GM23338 (cell line): ENCODE data around the gene AMBRA1. TPM values are rescaled to one million over a fixed set of nuclear protein-coding genes. Genes with fewer than 3 reads are reported as not detected.

ENCODE experiments used
- ATAC-seq: fragments of 200-7000 bp; cut with Tn5 transposase; 3 replicates; pipeline ENCODE4 v1.9.1; 2020
- DNase-seq: peaks from one replicate; pipeline ENCODE4 v3.0.0-alpha.2; 2015; ENCODE audit warnings: low spot score
- H2AFZ ChIP-seq: fragments of 200-600 bp; sonication (generic); 2 replicates; pipeline ENCODE4 v1.8.0; 2016; ENCODE audit warnings: antibody characterized with exemption, mild to moderate bottlenecking, moderate library complexity
- H3F3A ChIP-seq: fragments of 200-600 bp; sonication (generic); replicated peaks from 2 replicates; pipeline ENCODE4 v1.8.0; 2017; ENCODE audit warnings: antibody characterized with exemption, mixed run types, low read depth
- H3K27ac ChIP-seq: fragments of 200-600 bp; sonication (generic); 2 replicates; pipeline ENCODE4 v1.6.1; 2016; ENCODE audit warnings: low read depth
- H3K27me3 ChIP-seq: fragments of 200-600 bp; sonication (generic); 2 replicates; pipeline ENCODE4 v1.8.0; 2016; ENCODE audit warnings: mild to moderate bottlenecking, mixed run types, moderate library complexity; ENCODE audit not compliant: insufficient read depth
- H3K36me3 ChIP-seq: fragments of 200-600 bp; sonication (generic); 2 replicates; pipeline ENCODE4 v1.8.0; 2016; ENCODE audit warnings: mild to moderate bottlenecking; ENCODE audit not compliant: insufficient read depth
- H3K4me1 ChIP-seq: fragments of 200-600 bp; sonication (generic); 2 replicates; pipeline ENCODE4 v1.8.0; 2016; ENCODE audit warnings: mild to moderate bottlenecking, moderate library complexity; ENCODE audit not compliant: insufficient read depth
- H3K4me2 ChIP-seq: fragments of 200-600 bp; sonication (generic); 2 replicates; pipeline ENCODE4 v1.7.1; 2017; ENCODE audit warnings: mixed run types
- H3K4me3 ChIP-seq: fragments of 200-600 bp; sonication (generic); 2 replicates; pipeline ENCODE4 v1.6.1; 2016; ENCODE audit warnings: mixed run types
- H3K79me2 ChIP-seq: fragments of 200-600 bp; sonication (generic); replicated peaks from 2 replicates; pipeline ENCODE4 v1.8.0; 2017; ENCODE audit warnings: mild to moderate bottlenecking; ENCODE audit not compliant: insufficient read depth
- H3K9me2 ChIP-seq: fragments of 200-600 bp; sonication (generic); 2 replicates; pipeline ENCODE4 v1.8.0; 2017; ENCODE audit not compliant: insufficient read depth
- H4K20me1 ChIP-seq: fragments of 200-600 bp; sonication (generic); replicated peaks from 2 replicates; pipeline ENCODE4 v1.8.0; 2017; ENCODE audit warnings: mild to moderate bottlenecking; ENCODE audit not compliant: insufficient read depth
- H3K27ac Mint-ChIP-seq: 2 replicates; pipeline ENCODE4 v1.8.0; 2020; ENCODE audit warnings: inconsistent platforms, mild to moderate bottlenecking, moderate library complexity, mixed read lengths
- H3K27me3 Mint-ChIP-seq: 3 replicates; pipeline ENCODE4 v1.8.0; 2022; ENCODE audit warnings: low read depth, mild to moderate bottlenecking, moderate library complexity, mixed read lengths, inconsistent platforms; ENCODE audit not compliant: insufficient read depth, poor library complexity
- H3K36me3 Mint-ChIP-seq: 3 replicates; pipeline ENCODE4 v1.8.0; 2021; ENCODE audit warnings: low read depth, mild to moderate bottlenecking, inconsistent platforms, moderate library complexity, mixed read lengths
- H3K4me1 Mint-ChIP-seq: 3 replicates; pipeline ENCODE4 v1.8.0; 2020; ENCODE audit warnings: mild to moderate bottlenecking, inconsistent platforms, mixed read lengths
- H3K4me3 Mint-ChIP-seq: 3 replicates; pipeline ENCODE4 v1.8.0; 2021; ENCODE audit warnings: moderate library complexity, mild to moderate bottlenecking, inconsistent platforms, mixed read lengths
- H3K9me3 Mint-ChIP-seq: 3 replicates; pipeline ENCODE4 v1.8.0; 2020; ENCODE audit warnings: moderate library complexity, mild to moderate bottlenecking, inconsistent platforms, mixed read lengths
- CREB1 ChIP-seq: fragments of 250-450 bp; sonication (Bioruptor Pico); IDR thresholded peaks from 2 replicates; pipeline ENCODE4 v1.5.0; 2020; ENCODE audit warnings: low read depth, mild to moderate bottlenecking, moderate library complexity
- EZH2 ChIP-seq: fragments of 200-600 bp; sonication (generic); IDR thresholded peaks from one replicate; pipeline ENCODE4 v1.8.0; 2017; ENCODE audit warnings: antibody characterized with exemption, mild to moderate bottlenecking, low read depth; ENCODE audit not compliant: unreplicated experiment
- EZH2phosphoT487 ChIP-seq: fragments of 200-600 bp; sonication (generic); IDR thresholded peaks from one replicate; pipeline ENCODE4 v1.8.1; 2018; ENCODE audit warnings: antibody characterized with exemption; ENCODE audit not compliant: unreplicated experiment
- JUNB ChIP-seq: IDR thresholded peaks from one replicate; pipeline ENCODE4 v1.6.1; 2016; ENCODE audit warnings: antibody characterized with exemption; ENCODE audit not compliant: unreplicated experiment
- NANOG ChIP-seq: IDR thresholded peaks from 2 replicates; pipeline ENCODE4 v1.6.1; 2016; ENCODE audit warnings: antibody characterized with exemption, borderline replicate concordance
- POLR2AphosphoS5 ChIP-seq: IDR thresholded peaks from 2 replicates; pipeline ENCODE4 v1.6.1; 2016; ENCODE audit warnings: antibody characterized with exemption, low read depth
- STAT1 ChIP-seq: IDR thresholded peaks from one replicate; pipeline ENCODE4 v1.6.1; 2016; ENCODE audit warnings: antibody characterized with exemption; ENCODE audit not compliant: unreplicated experiment
- ZNF114 ChIP-seq: fragments of 250-450 bp; sonication (Bioruptor Pico); IDR thresholded peaks from 2 replicates; pipeline ENCODE4 v1.5.0; 2020; ENCODE audit warnings: mild to moderate bottlenecking, moderate library complexity
- ZNF331 ChIP-seq: fragments of 250-450 bp; sonication (Bioruptor Pico); IDR thresholded peaks from 2 replicates; pipeline ENCODE4 v1.5.0; 2020; ENCODE audit warnings: low read depth, mild to moderate bottlenecking, moderate library complexity
- polyA plus RNA-seq: library from polyadenylated mRNA; unstranded; fragments of >200 nt; fragmentation: Nextera tagmentation; extraction: Ambion mirVana; gene quantifications from 2 replicates; pipeline ENCODE4 v1.2.1, GENCODE V29; 2016
- total RNA-seq: library from RNA; depleted of rRNA; stranded (reverse); fragments of >200 nt; shearing (Covaris generic); gene quantifications from 2 replicates; pipeline ENCODE4 v1.2.3, GENCODE V29; 2014
- TF ChIP-seq, protein P1 (sequence below): IDR thresholded peaks from 2 replicates; pipeline ENCODE4 v1.6.1; 2016; ENCODE audit warnings: antibody characterized with exemption
- TF ChIP-seq, protein P2 (sequence below): fragments of 250-450 bp; sonication (Bioruptor Pico); IDR thresholded peaks from 2 replicates; pipeline ENCODE4 v1.5.0; 2020; ENCODE audit warnings: mild to moderate bottlenecking, moderate library complexity
- TF ChIP-seq, protein P3 (sequence below), 2 experiments: fragments of 200-600 bp in 1 of 2; sonication (generic) in 1 of 2; conservative IDR thresholded peaks; 2 replicates each; pipeline versions ENCODE4 v1.5.1 to v1.6.1; 2016 to 2017; ENCODE audit warnings: antibody characterized with exemption in 2 of 2, low read depth in 2 of 2, mild to moderate bottlenecking in 2 of 2, moderate library complexity in 1 of 2
- TF ChIP-seq, protein P4 (sequence below): IDR thresholded peaks from one replicate; pipeline ENCODE4 v1.6.1; 2018; ENCODE audit warnings: antibody characterized with exemption; ENCODE audit not compliant: unreplicated experiment

Gene AMBRA1
- total and polyA plus RNA-seq, 2 experiments from 2014 or later: 8.3 to 34.8 TPM

DNA sequence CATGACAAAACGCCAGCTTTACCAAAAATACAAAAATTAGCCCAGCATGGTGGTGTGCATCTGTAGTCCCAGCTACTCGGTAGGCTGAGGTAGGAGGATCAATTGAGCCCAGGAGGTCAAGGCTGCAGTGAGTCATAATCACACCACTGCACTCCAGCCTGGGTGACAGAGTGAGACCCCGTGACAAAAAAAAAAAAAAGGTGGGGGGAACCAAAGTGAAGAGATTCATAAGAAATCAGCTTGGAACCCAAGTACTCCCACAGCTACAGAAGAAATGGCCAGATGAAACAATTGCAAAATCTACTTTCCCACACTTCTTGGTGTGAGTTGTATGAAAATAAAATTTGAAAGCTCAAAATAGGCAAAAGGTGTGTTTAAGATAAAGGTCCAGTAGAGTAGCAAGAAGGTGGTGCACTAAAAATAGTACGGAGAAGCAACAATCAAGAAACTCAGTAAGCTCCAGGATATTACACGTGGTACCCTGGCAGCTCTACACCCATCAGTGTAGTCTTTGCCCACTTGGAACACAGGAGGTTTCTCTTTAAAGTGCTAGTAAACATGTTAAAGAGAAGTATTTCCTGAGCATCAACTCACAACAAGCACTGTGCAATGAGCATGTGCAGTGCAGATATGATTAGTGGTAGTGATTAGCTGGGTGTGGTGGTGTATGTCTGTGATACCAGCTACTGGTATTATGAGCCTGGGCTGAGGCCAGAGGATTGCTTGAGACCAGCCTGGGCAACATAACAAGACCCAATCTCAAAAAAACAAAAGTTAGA is 17.9 kb upstream of the AMBRA1 start:
- Histone ChIP-seq H4K20me1 (no peaks in the 10 kb centered on the region), H3K27me3 (no peaks in the 10 kb centered on the region), H3F3A (peaks cover 8% of the 10 kb centered on the region; the same call in 1 of the 2 replicates), H3K27ac (0 out of 2 replicates have a peak overlapping the region, but pooled peaks have one; percentile 4), H3K4me2 (no peak overlapping the region), H3K79me2 (no peaks in the 10 kb centered on the region), H3K4me1 (peaks cover 6% of the 10 kb centered on the region), H3K36me3 (no peaks in the 10 kb centered on the region), H2AFZ (no peak overlapping the region), H3K4me3 (no peak overlapping the region), H3K9me2 (no peaks in the 10 kb centered on the region)
- DNase-seq (no peak), ATAC-seq (no peak)
- Mint-ChIP-seq H3K4me1 (peaks cover 5% of the 10 kb centered on the region; the same call in 2 of the 3 replicates), H3K27me3 (peaks cover 3% of the 10 kb centered on the region), H3K9me3 (no peaks in the 10 kb centered on the region), H3K27ac (no peak overlapping the region), H3K36me3 (no peaks in the 10 kb centered on the region), H3K4me3 (no peak overlapping the region)
- TF ChIP-seq NANOG: no peak
- TF ChIP-seq, protein P1, sequence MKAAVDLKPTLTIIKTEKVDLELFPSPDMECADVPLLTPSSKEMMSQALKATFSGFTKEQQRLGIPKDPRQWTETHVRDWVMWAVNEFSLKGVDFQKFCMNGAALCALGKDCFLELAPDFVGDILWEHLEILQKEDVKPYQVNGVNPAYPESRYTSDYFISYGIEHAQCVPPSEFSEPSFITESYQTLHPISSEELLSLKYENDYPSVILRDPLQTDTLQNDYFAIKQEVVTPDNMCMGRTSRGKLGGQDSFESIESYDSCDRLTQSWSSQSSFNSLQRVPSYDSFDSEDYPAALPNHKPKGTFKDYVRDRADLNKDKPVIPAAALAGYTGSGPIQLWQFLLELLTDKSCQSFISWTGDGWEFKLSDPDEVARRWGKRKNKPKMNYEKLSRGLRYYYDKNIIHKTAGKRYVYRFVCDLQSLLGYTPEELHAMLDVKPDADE: no peak
- TF ChIP-seq STAT1: no peak
- no peak for TF ChIP-seq ZNF331
- no peak for TF ChIP-seq CREB1
- TF ChIP-seq, protein P2, sequence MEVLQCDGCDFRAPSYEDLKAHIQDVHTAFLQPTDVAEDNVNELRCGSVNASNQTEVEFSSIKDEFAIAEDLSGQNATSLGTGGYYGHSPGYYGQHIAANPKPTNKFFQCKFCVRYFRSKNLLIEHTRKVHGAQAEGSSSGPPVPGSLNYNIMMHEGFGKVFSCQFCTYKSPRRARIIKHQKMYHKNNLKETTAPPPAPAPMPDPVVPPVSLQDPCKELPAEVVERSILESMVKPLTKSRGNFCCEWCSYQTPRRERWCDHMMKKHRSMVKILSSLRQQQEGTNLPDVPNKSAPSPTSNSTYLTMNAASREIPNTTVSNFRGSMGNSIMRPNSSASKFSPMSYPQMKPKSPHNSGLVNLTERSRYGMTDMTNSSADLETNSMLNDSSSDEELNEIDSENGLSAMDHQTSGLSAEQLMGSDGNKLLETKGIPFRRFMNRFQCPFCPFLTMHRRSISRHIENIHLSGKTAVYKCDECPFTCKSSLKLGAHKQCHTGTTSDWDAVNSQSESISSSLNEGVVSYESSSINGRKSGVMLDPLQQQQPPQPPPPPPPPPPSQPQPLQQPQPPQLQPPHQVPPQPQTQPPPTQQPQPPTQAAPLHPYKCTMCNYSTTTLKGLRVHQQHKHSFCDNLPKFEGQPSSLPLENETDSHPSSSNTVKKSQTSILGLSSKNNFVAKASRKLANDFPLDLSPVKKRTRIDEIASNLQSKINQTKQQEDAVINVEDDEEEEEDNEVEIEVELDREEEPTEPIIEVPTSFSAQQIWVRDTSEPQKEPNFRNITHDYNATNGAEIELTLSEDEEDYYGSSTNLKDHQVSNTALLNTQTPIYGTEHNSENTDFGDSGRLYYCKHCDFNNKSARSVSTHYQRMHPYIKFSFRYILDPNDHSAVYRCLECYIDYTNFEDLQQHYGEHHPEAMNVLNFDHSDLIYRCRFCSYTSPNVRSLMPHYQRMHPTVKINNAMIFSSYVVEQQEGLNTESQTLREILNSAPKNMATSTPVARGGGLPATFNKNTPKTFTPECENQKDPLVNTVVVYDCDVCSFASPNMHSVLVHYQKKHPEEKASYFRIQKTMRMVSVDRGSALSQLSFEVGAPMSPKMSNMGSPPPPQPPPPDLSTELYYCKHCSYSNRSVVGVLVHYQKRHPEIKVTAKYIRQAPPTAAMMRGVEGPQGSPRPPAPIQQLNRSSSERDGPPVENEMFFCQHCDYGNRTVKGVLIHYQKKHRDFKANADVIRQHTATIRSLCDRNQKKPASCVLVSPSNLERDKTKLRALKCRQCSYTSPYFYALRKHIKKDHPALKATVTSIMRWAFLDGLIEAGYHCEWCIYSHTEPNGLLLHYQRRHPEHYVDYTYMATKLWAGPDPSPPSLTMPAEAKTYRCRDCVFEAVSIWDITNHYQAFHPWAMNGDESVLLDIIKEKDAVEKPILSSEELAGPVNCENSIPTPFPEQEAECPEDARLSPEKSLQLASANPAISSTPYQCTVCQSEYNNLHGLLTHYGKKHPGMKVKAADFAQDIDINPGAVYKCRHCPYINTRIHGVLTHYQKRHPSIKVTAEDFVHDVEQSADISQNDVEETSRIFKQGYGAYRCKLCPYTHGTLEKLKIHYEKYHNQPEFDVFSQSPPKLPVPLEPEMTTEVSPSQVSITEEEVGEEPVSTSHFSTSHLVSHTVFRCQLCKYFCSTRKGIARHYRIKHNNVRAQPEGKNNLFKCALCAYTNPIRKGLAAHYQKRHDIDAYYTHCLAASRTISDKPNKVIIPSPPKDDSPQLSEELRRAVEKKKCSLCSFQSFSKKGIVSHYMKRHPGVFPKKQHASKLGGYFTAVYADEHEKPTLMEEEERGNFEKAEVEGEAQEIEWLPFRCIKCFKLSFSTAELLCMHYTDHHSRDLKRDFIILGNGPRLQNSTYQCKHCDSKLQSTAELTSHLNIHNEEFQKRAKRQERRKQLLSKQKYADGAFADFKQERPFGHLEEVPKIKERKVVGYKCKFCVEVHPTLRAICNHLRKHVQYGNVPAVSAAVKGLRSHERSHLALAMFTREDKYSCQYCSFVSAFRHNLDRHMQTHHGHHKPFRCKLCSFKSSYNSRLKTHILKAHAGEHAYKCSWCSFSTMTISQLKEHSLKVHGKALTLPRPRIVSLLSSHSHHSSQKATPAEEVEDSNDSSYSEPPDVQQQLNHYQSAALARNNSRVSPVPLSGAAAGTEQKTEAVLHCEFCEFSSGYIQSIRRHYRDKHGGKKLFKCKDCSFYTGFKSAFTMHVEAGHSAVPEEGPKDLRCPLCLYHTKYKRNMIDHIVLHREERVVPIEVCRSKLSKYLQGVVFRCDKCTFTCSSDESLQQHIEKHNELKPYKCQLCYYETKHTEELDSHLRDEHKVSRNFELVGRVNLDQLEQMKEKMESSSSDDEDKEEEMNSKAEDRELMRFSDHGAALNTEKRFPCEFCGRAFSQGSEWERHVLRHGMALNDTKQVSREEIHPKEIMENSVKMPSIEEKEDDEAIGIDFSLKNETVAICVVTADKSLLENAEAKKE (CRISPR knock-in tag): no peak
- TF ChIP-seq POLR2AphosphoS5: no peak
- TF ChIP-seq JUNB: no peak
- TF ChIP-seq ZNF114: no peak
- TF ChIP-seq EZH2phosphoT487: no peak
- TF ChIP-seq, protein P3, sequence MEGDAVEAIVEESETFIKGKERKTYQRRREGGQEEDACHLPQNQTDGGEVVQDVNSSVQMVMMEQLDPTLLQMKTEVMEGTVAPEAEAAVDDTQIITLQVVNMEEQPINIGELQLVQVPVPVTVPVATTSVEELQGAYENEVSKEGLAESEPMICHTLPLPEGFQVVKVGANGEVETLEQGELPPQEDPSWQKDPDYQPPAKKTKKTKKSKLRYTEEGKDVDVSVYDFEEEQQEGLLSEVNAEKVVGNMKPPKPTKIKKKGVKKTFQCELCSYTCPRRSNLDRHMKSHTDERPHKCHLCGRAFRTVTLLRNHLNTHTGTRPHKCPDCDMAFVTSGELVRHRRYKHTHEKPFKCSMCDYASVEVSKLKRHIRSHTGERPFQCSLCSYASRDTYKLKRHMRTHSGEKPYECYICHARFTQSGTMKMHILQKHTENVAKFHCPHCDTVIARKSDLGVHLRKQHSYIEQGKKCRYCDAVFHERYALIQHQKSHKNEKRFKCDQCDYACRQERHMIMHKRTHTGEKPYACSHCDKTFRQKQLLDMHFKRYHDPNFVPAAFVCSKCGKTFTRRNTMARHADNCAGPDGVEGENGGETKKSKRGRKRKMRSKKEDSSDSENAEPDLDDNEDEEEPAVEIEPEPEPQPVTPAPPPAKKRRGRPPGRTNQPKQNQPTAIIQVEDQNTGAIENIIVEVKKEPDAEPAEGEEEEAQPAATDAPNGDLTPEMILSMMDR (conservative IDR thresholded peaks at IDR 0.05; ENCODE audit: low read depth in 2 of 2): no peak
- TF ChIP-seq, protein P4, sequence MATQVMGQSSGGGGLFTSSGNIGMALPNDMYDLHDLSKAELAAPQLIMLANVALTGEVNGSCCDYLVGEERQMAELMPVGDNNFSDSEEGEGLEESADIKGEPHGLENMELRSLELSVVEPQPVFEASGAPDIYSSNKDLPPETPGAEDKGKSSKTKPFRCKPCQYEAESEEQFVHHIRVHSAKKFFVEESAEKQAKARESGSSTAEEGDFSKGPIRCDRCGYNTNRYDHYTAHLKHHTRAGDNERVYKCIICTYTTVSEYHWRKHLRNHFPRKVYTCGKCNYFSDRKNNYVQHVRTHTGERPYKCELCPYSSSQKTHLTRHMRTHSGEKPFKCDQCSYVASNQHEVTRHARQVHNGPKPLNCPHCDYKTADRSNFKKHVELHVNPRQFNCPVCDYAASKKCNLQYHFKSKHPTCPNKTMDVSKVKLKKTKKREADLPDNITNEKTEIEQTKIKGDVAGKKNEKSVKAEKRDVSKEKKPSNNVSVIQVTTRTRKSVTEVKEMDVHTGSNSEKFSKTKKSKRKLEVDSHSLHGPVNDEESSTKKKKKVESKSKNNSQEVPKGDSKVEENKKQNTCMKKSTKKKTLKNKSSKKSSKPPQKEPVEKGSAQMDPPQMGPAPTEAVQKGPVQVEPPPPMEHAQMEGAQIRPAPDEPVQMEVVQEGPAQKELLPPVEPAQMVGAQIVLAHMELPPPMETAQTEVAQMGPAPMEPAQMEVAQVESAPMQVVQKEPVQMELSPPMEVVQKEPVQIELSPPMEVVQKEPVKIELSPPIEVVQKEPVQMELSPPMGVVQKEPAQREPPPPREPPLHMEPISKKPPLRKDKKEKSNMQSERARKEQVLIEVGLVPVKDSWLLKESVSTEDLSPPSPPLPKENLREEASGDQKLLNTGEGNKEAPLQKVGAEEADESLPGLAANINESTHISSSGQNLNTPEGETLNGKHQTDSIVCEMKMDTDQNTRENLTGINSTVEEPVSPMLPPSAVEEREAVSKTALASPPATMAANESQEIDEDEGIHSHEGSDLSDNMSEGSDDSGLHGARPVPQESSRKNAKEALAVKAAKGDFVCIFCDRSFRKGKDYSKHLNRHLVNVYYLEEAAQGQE: no peak
- TF ChIP-seq EZH2: no peak
